ENCODE data around the gene KLC3. TPM values are rescaled to one million over a fixed set of nuclear protein-coding genes. Genes with fewer than 3 reads are reported as not detected.
"Not testable (repeated sequence)": the region's sequence is repeated elsewhere in the genome, so short reads cannot be mapped to it uniquely, and the experiment has no call there.

The KLC3 gene
- total RNA-seq, 1 experiment from 2014 or later, result 12.2 TPM

GRCh38 chr19:45311621-45312020 lies 28.9 kb upstream of the KLC3 start:
- in situ Hi-C loops (cut with HindIII; ENCODE audit: low pct_unique_long_range_greater_than_20kb, low sequenced_read_pairs), result no loop called here
- DNase-seq (ENCODE audit: low read depth), result no peak

- DNase-seq (ENCODE audit: low read depth); in situ Hi-C loops (cut with HindIII; ENCODE audit: low pct_unique_long_range_greater_than_20kb, low sequenced_read_pairs): not testable (repeated sequence)
These were observed 28.3 kb upstream of the KLC3 start for GRCh38 chr19:45312285-45312684.

GRCh38 chr19:45314708-45315245 lies 25.8 kb upstream of the KLC3 start:
- in situ Hi-C loops (cut with HindIII; ENCODE audit: low pct_unique_long_range_greater_than_20kb, low sequenced_read_pairs), result no loop called here
- no peak for DNase-seq (ENCODE audit: low read depth)

- in situ Hi-C loops (cut with HindIII; ENCODE audit: low pct_unique_long_range_greater_than_20kb, low sequenced_read_pairs), result no loop called here
- no peak for DNase-seq (ENCODE audit: low read depth)
These were observed 25.2 kb upstream of the KLC3 start for GRCh38 chr19:45315304-45315703.

GRCh38 chr19:45320997-45321775 lies 19.4 kb upstream of the KLC3 start:
- in situ Hi-C loops (cut with HindIII; ENCODE audit: low pct_unique_long_range_greater_than_20kb, low sequenced_read_pairs), result no loop called here

GRCh38 chr19:45321848-45322247 lies 18.7 kb upstream of the KLC3 start:
- in situ Hi-C loops (cut with HindIII; ENCODE audit: low pct_unique_long_range_greater_than_20kb, low sequenced_read_pairs), result no loop called here
- DNase-seq (ENCODE audit: low read depth), result no peak

More at GRCh38 chr19:45320997-45321775, 19.4 kb upstream of the KLC3 start:
- DNase-seq (ENCODE audit: low read depth), result no peak

GRCh38 chr19:45322311-45322710 lies 18.2 kb upstream of the KLC3 start:
- in situ Hi-C loops (cut with HindIII; ENCODE audit: low pct_unique_long_range_greater_than_20kb, low sequenced_read_pairs), result no loop called here
- no peak for DNase-seq (ENCODE audit: low read depth)

GRCh38 chr19:45322744-45323281 lies 17.7 kb upstream of the KLC3 start, which contains the start of gene CKM:
TSS of gene CKM (minus strand) at chr19:45322875. CDS start at chr19:45319713, 3,162 bp downstream.
- no peak for DNase-seq (ENCODE audit: low read depth)
- in situ Hi-C loops (cut with HindIII; ENCODE audit: low pct_unique_long_range_greater_than_20kb, low sequenced_read_pairs), result no loop called here

GRCh38 chr19:45323671-45324081 lies 16.9 kb upstream of the KLC3 start:
- in situ Hi-C loops (cut with HindIII; ENCODE audit: low pct_unique_long_range_greater_than_20kb, low sequenced_read_pairs), result no loop called here
- DNase-seq (ENCODE audit: low read depth), result no peak

GRCh38 chr19:45324349-45324907 lies 16.1 kb upstream of the KLC3 start:
- in situ Hi-C loops (cut with HindIII; ENCODE audit: low pct_unique_long_range_greater_than_20kb, low sequenced_read_pairs), result no loop called here
- DNase-seq (ENCODE audit: low read depth), result no peak

- in situ Hi-C loops (cut with HindIII; ENCODE audit: low pct_unique_long_range_greater_than_20kb, low sequenced_read_pairs), result no loop called here
- DNase-seq (ENCODE audit: low read depth), result no peak
These were observed 13.0 kb upstream of the KLC3 start for GRCh38 chr19:45327404-45328143.

- no peak for DNase-seq (ENCODE audit: low read depth)
- in situ Hi-C loops (cut with HindIII; ENCODE audit: low pct_unique_long_range_greater_than_20kb, low sequenced_read_pairs), result no loop called here
These were observed 9.1 kb upstream of the KLC3 start for GRCh38 chr19:45331411-45331810.

- DNase-seq (ENCODE audit: low read depth), result no peak
- in situ Hi-C loops (cut with HindIII; ENCODE audit: low pct_unique_long_range_greater_than_20kb, low sequenced_read_pairs), result no loop called here
These were observed 6.8 kb upstream of the KLC3 start for GRCh38 chr19:45333609-45334303.

- in situ Hi-C loops (cut with HindIII; ENCODE audit: low pct_unique_long_range_greater_than_20kb, low sequenced_read_pairs); DNase-seq (ENCODE audit: low read depth): not testable (repeated sequence)
These were observed 5.7 kb upstream of the KLC3 start for GRCh38 chr19:45334881-45335280.

- in situ Hi-C loops (cut with HindIII; ENCODE audit: low pct_unique_long_range_greater_than_20kb, low sequenced_read_pairs), result no loop called here
- DNase-seq (ENCODE audit: low read depth), result no peak
These were observed 3.8 kb upstream of the KLC3 start for GRCh38 chr19:45336696-45337251.

GRCh38 chr19:45339629-45340028 lies 921 bp upstream of the KLC3 start:
- no peak for DNase-seq (ENCODE audit: low read depth)
- in situ Hi-C loops (cut with HindIII; ENCODE audit: low pct_unique_long_range_greater_than_20kb, low sequenced_read_pairs), result no loop called here

GRCh38 chr19:45340899-45341453 lies 426 bp downstream of the KLC3 start:
- peak; percentile 35 for DNase-seq (ENCODE audit: low read depth)
- in situ Hi-C loops (cut with HindIII; ENCODE audit: low pct_unique_long_range_greater_than_20kb, low sequenced_read_pairs), result no loop called here

GRCh38 chr19:45342911-45343310 lies 2.4 kb downstream of the KLC3 start:
- in situ Hi-C loops (cut with HindIII; ENCODE audit: low pct_unique_long_range_greater_than_20kb, low sequenced_read_pairs), result no loop called here

More at GRCh38 chr19:45342911-45343310, 2.4 kb downstream of the KLC3 start:
- DNase-seq (ENCODE audit: low read depth), result no peak
